ENCODE measurements around the gene SGMS1.

Gene SGMS1

DNA sequence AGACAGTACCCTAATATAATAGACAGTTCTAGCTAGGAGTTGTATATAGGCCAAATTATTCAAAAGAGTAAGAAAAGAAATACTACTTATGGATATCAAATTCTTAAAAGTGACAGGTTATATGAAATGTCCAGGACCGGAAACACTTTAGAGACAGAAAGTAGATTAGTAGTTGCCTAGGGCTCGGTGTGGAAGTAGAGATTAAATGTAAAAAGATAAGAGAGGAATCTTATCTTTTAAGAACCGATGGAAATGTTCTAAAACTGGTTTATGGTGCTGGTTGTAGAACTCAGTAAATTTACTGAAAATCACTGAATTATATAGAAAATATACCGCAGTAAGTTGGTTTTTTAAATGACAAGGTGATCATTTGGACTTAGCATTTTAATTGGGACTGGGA is 224.9 kb downstream of the SGMS1 start:
- TF ChIP-seq, protein P1, sequence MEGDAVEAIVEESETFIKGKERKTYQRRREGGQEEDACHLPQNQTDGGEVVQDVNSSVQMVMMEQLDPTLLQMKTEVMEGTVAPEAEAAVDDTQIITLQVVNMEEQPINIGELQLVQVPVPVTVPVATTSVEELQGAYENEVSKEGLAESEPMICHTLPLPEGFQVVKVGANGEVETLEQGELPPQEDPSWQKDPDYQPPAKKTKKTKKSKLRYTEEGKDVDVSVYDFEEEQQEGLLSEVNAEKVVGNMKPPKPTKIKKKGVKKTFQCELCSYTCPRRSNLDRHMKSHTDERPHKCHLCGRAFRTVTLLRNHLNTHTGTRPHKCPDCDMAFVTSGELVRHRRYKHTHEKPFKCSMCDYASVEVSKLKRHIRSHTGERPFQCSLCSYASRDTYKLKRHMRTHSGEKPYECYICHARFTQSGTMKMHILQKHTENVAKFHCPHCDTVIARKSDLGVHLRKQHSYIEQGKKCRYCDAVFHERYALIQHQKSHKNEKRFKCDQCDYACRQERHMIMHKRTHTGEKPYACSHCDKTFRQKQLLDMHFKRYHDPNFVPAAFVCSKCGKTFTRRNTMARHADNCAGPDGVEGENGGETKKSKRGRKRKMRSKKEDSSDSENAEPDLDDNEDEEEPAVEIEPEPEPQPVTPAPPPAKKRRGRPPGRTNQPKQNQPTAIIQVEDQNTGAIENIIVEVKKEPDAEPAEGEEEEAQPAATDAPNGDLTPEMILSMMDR (IDR thresholded peaks at IDR 0.05): no peak
- no peak for TF ChIP-seq ZFX (IDR thresholded peaks at IDR 0.05; ENCODE audit: borderline replicate concordance)
- H3K27ac ChIP-seq: no peak overlapping the region

DNA sequence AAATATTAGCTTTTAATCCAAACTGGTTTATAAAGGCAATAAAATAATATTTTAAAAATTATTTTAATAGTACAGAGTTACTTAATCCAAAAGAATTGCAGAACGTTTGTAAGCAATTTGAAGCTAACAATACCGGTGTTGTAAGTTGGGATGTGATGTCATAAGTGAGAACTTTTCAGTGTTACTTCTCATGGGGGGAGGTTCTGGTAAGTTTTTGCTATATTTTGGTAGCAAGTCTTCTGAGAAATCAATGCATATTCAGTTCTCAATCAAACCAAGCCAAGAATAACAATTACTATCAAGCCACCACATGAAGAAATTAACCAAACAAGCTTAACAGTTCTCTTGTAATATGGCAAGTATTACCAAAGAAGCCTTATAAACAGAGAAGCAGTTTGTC is 225.4 kb downstream of the SGMS1 start:
- H3K27ac ChIP-seq: no peak overlapping the region
- TF ChIP-seq, protein P1 (IDR thresholded peaks at IDR 0.05): no peak
- TF ChIP-seq ZFX (IDR thresholded peaks at IDR 0.05; ENCODE audit: borderline replicate concordance): no peak

DNA sequence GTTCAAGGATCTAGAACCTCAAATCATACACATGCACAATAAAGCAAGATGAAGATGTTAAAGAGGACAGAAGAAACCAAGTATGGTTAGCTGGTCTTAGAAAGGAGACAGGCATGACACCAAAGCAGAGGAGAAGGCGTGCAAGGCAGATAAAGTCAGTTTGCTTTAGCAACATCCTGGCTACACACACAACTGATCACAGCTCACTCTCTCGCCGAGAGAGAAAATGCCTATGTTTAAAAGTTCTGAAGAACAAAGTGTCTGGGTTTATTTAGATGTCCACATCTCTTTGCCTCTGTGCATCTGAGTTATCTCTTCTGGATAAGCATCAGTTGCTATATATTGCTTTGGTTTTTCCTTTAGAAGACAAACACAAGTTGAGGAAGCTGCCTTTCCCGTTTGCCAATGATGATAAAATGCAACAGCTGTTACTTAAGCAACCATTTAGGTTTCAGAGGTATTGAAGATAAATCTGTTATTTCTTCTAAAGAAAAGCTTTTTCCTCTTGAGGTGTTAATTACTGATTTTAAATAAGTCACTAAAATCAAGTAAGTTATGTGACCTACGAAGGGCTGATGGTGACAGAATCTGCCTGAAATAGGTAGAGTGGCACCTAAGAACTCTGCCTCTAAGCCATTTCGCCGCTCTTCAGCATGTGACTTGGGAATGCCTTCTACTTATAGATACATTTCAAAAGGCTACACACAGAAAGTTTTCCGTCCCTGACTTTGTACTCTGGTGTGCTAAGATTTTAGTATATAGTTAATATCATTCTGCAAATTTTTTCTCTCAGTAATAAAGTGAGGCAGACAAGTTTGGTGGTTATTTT is 226.2 kb downstream of the SGMS1 start:
- TF ChIP-seq, protein P1 (IDR thresholded peaks at IDR 0.05): no peak
- TF ChIP-seq ZFX (IDR thresholded peaks at IDR 0.05; ENCODE audit: borderline replicate concordance): no peak
- H3K27ac ChIP-seq: no peak overlapping the region

DNA sequence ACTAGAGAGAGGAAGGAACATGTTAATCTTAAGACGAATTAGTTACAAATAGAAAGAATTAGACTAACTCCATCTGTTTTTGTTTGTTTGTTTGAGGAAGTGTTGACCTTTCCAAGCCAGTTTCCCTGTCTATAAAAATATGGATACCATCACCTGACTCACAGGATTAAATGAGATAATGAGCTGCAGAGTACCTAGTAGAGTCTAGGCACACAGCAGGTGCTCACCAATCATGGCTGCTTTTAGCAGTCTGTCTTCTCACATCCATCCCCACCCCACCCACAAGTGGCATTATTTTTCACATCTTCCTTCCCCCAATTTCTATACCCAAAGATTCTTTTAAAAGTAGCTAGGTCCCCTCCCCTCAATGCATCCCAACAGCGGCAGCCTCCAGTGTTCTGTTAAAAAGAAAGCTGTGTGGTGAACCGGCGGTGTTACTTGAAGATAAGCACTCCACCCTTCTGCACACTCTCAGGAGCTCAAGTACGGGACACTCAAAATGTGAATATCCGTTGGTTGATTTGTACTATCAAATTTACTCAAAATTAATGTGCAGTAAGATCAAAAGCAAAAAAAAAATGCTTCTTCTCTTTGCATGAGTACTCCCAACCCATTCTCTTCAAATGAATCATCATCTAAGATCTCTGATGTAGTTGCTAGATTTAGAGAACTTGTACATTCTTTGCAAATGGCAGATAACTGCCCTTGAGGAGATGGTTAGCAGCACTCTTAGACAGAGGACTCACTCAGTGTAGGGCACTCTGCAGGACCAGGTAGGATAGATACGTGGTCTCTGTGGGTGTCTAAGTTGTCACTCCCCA is 227.1 kb downstream of the SGMS1 start:
- no peak for TF ChIP-seq ZFX (IDR thresholded peaks at IDR 0.05; ENCODE audit: borderline replicate concordance)
- TF ChIP-seq, protein P1 (IDR thresholded peaks at IDR 0.05): no peak
- no peak overlapping the region for H3K27ac ChIP-seq

DNA sequence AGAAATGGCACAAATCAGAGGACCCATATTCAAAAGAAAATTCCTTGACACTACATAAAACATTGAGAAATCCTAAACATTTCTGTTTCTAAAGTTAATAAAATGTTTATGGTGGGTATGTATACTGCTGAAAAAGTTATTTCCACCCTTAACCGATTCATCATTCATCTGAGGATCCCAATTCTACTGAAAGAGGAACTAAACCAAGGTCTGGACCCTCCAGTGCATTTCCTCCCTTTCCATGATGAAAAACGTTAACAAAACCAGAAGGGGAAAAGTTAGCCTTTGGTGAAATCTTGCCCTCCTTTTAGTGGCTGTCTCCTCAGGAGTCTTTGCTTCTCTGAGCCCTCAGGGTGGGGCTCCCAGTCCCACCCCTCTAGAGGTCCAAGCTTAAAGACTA is 227.9 kb downstream of the SGMS1 start:
- TF ChIP-seq, protein P1 (IDR thresholded peaks at IDR 0.05): no peak
- no peak for TF ChIP-seq ZFX (IDR thresholded peaks at IDR 0.05; ENCODE audit: borderline replicate concordance)
- H3K27ac ChIP-seq: no peak overlapping the region

DNA sequence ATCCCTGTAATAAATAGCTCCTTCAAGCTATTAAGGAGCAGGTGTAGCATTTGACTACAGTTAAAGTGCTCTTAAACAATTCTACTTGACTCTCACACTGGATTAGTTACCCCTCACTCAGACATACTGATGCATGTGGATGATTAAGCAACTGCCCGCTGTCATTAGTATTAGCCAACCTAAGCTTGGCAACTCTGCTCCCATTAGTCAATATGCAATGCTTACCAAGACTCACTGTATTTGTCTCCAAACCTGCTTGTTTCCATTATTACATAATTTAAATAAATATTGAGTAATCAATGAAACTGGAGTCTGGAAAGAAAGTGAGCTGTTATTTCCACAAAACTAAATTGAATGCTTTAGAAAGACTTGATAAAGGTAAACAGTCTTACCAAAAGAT is 228.5 kb downstream of the SGMS1 start:
- no peak for TF ChIP-seq ZFX (IDR thresholded peaks at IDR 0.05; ENCODE audit: borderline replicate concordance)
- TF ChIP-seq, protein P1 (IDR thresholded peaks at IDR 0.05): no peak
- no peak overlapping the region for H3K27ac ChIP-seq

DNA sequence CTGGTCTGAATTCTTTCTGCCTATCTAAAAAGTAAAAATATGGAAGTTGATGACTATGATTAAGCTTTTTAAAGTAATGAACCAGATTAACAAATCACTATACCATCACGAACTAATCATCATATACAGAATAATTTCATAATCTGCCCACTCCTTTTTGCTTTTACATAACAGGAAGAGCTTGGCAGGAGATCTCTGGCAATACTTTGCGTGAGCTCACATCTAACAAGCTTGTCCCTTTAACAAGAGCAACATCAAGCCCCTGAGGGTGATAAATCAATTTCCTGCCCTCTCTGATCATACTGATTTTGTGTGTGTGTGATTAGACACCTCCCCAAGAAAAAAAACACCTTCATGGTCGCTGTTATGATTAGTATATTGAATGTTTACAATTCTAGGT is 228.9 kb downstream of the SGMS1 start:
- TF ChIP-seq, protein P1 (IDR thresholded peaks at IDR 0.05): no peak
- no peak for TF ChIP-seq ZFX (IDR thresholded peaks at IDR 0.05; ENCODE audit: borderline replicate concordance)
- H3K27ac ChIP-seq: no peak overlapping the region
